ENCODE measurements around the gene JPT1. TPM values are rescaled to one million over a fixed set of nuclear protein-coding genes. Genes with fewer than 3 reads are reported as not detected.
"Not testable (repeated sequence)": the region's sequence is repeated elsewhere in the genome, so short reads cannot be mapped to it uniquely, and the experiment has no call there.

Gene JPT1
- total RNA-seq, 1 experiment from 2014 or later, result 342 TPM

GRCh38 chr17:75142236-75142971 is 11.9 kb downstream of the JPT1 start:
- Mint-ChIP-seq H3K27me3 (ENCODE audit: insufficient read depth, unreplicated experiment) (no peaks in the 10 kb centered on the region), H3K4me3 (ENCODE audit: unreplicated experiment) (no peak overlapping the region), H3K4me1 (ENCODE audit: insufficient read depth, unreplicated experiment) (no peaks in the 10 kb centered on the region), H3K9me3 (ENCODE audit: unreplicated experiment) (no peaks in the 10 kb centered on the region), H3K36me3 (ENCODE audit: insufficient read depth, unreplicated experiment) (peaks cover 86% of the 10 kb centered on the region), H3K27ac (ENCODE audit: low read depth, unreplicated experiment) (no peak overlapping the region)
- intact Hi-C loops (cut with micrococcal nuclease), result no loop called here
- no TSS peak for BruUV-seq (replicated peaks)
- no peak for TF ChIP-seq CTCF (IDR thresholded peaks at IDR 0.05; ENCODE audit: unreplicated experiment)
- no peak for DNase-seq (ENCODE audit: unreplicated experiment)
- CTCF ChIA-PET, result interaction anchor here (0.9 to 1.2 kb wide), 3 partner anchors 28 to 63 kb away, joined by 3 to 6 read pairs (median 4); partner anchors contain the start of gene NUP85
- POLR2A ChIA-PET, result interaction anchor here (0.8 to 1.5 kb wide), 3 partner anchors 12 to 41 kb away, joined by 3 to 7 read pairs (median 4); partner anchors contain the start of gene SUMO2

GRCh38 chr17:75138519-75138918 is 15.8 kb downstream of the JPT1 start:
- POLR2A ChIA-PET, result interaction anchor here (1.1 to 1.2 kb wide), 2 partner anchors 10 to 15 kb away, joined by 3 to 4 read pairs; no protein-coding TSS in a partner anchor
- H3K36me3 Mint-ChIP-seq (ENCODE audit: insufficient read depth, unreplicated experiment), result peaks cover 52% of the 10 kb centered on the region
- no peaks in the 10 kb centered on the region for H3K9me3 Mint-ChIP-seq (ENCODE audit: unreplicated experiment)
- DNase-seq (ENCODE audit: unreplicated experiment), result no peak
- no peak overlapping the region for H3K27ac Mint-ChIP-seq (ENCODE audit: low read depth, unreplicated experiment)
- intact Hi-C loops (cut with micrococcal nuclease), result no loop called here
- H3K4me3 Mint-ChIP-seq (ENCODE audit: unreplicated experiment), result no peak overlapping the region
- BruUV-seq (replicated peaks), result no TSS peak
- TF ChIP-seq CTCF (IDR thresholded peaks at IDR 0.05; ENCODE audit: unreplicated experiment), result no peak
- no peaks in the 10 kb centered on the region for H3K4me1 Mint-ChIP-seq (ENCODE audit: insufficient read depth, unreplicated experiment)
- CTCF ChIA-PET, result interaction anchor here (1.2 kb wide), 1 partner anchor 77 kb away, joined by 4 read pairs; no protein-coding TSS in a partner anchor
- no peaks in the 10 kb centered on the region for H3K27me3 Mint-ChIP-seq (ENCODE audit: insufficient read depth, unreplicated experiment)

GRCh38 chr17:75137762-75138161 is 16.6 kb downstream of the JPT1 start:
- ChIA-PET POLR2A (interaction anchor here (1.1 to 1.3 kb wide), 4 partner anchors 8 to 17 kb away, joined by 3 to 4 read pairs (median 4); no protein-coding TSS in a partner anchor), CTCF (interaction anchor here (1.2 to 1.4 kb wide), 2 partner anchors 8 to 24 kb away, joined by 6 to 9 read pairs; no protein-coding TSS in a partner anchor)
- H3K9me3 Mint-ChIP-seq (ENCODE audit: unreplicated experiment); H3K27me3 Mint-ChIP-seq (ENCODE audit: insufficient read depth, unreplicated experiment); BruUV-seq (replicated peaks); H3K27ac Mint-ChIP-seq (ENCODE audit: low read depth, unreplicated experiment); intact Hi-C loops (cut with micrococcal nuclease); H3K4me3 Mint-ChIP-seq (ENCODE audit: unreplicated experiment); H3K4me1 Mint-ChIP-seq (ENCODE audit: insufficient read depth, unreplicated experiment); DNase-seq (ENCODE audit: unreplicated experiment): not testable (repeated sequence)
- peaks cover 46% of the 10 kb centered on the region for H3K36me3 Mint-ChIP-seq (ENCODE audit: insufficient read depth, unreplicated experiment)

- POLR2A ChIA-PET, result no interaction called here
- BruUV-seq (replicated peaks), result no TSS peak
- TF ChIP-seq CTCF (IDR thresholded peaks at IDR 0.05; ENCODE audit: unreplicated experiment), result no peak
- no peaks in the 10 kb centered on the region for H3K9me3 Mint-ChIP-seq (ENCODE audit: unreplicated experiment)
- H3K27me3 Mint-ChIP-seq (ENCODE audit: insufficient read depth, unreplicated experiment), result no peaks in the 10 kb centered on the region
- CTCF ChIA-PET, result interaction anchor here (0.5 kb wide), 1 partner anchor 15 kb away, joined by 5 read pairs; no protein-coding TSS in a partner anchor
- no peak for DNase-seq (ENCODE audit: unreplicated experiment)
- H3K4me1 Mint-ChIP-seq (ENCODE audit: insufficient read depth, unreplicated experiment), result no peaks in the 10 kb centered on the region
- H3K4me3 Mint-ChIP-seq (ENCODE audit: unreplicated experiment), result no peak overlapping the region
- H3K36me3 Mint-ChIP-seq (ENCODE audit: insufficient read depth, unreplicated experiment), result peaks cover 35% of the 10 kb centered on the region
- intact Hi-C loops (cut with micrococcal nuclease), result no loop called here
- H3K27ac Mint-ChIP-seq (ENCODE audit: low read depth, unreplicated experiment), result no peak overlapping the region
These were observed 18.4 kb downstream of the JPT1 start for GRCh38 chr17:75135946-75136345.

All from MCF 10A (cell line).